Mammary epithelial cell (primary cell): ENCODE measurements around the gene CYB5A.

ENCODE experiments used
- CTCF ChIP-seq, 2 donors: IDR thresholded peaks in 1 of 2; conservative IDR thresholded peaks in 1 of 2; 2 replicates each; pipeline ENCODE4 v1.5.1; 2011 to 2012; ENCODE audit warnings: inconsistent platforms in 2 of 2, low read length in 2 of 2, mild to moderate bottlenecking in 2 of 2, control low read depth in 1 of 2, low read depth in 1 of 2; ENCODE audit not compliant: insufficient read depth in 1 of 2; ENCODE audit errors: extremely low read depth in 1 of 2
- EZH2 ChIP-seq: IDR thresholded peaks from 2 replicates; pipeline ENCODE4 v1.6.1; 2012; ENCODE audit warnings: low read length, inconsistent platforms, borderline replicate concordance

- peak; percentile 56 to 64 for TF ChIP-seq CTCF (conservative IDR thresholded peaks at IDR 0.05 in 1 of 2, IDR thresholded peaks at IDR 0.05 in 1 of 2; ENCODE audit: extremely low read depth in 1 of 2, insufficient read depth in 1 of 2, low read depth in 1 of 2, low read length in 2 of 2)
- TF ChIP-seq EZH2 = no peak
Observed at GRCh38 chr18:74310411-74310810, 18.6 kb upstream of the CYB5A start.
